SK-MEL-5 (cell line): ENCODE measurements around the gene CFDP1. TPM values are rescaled to one million over a fixed set of nuclear protein-coding genes. Genes with fewer than 3 reads are reported as not detected.
"Not testable (repeated sequence)": the region's sequence is repeated elsewhere in the genome, so short reads cannot be mapped to it uniquely, and the experiment has no call there.

Source experiments
- DNase-seq: peaks from one replicate; pipeline ENCODE4 v3.0.0-alpha.2; 2016; ENCODE audit warnings: low read depth, low spot score
- in situ Hi-C: cut with HindIII; loops from 2 replicates; pipeline ENCODE4 v1.10.0; 2016; ENCODE audit warnings: low sequenced_read_pairs, high pct_unique_total_duplicates, low pct_unique_long_range_greater_than_20kb
- total RNA-seq: library from RNA; depleted of rRNA; stranded (reverse); fragments of >200 nt; shearing (Covaris generic); gene quantifications from 2 replicates; pipeline ENCODE4 v1.2.3, GENCODE V29; 2014

The CFDP1 gene
- total RNA-seq, 1 experiment from 2014 or later: 24.8 TPM

- no peak for DNase-seq
- in situ Hi-C loops: no loop called here
Observed at GRCh38 chr16:75294773-75295459, 138.4 kb downstream of the CFDP1 start.

- DNase-seq: no peak
- in situ Hi-C loops: no loop called here
Observed at GRCh38 chr16:75293772-75294171, 139.5 kb downstream of the CFDP1 start.

GRCh38 chr16:75293173-75293572, 140.1 kb downstream of the CFDP1 start:
- no peak for DNase-seq
- in situ Hi-C loops: no loop called here

DNA sequence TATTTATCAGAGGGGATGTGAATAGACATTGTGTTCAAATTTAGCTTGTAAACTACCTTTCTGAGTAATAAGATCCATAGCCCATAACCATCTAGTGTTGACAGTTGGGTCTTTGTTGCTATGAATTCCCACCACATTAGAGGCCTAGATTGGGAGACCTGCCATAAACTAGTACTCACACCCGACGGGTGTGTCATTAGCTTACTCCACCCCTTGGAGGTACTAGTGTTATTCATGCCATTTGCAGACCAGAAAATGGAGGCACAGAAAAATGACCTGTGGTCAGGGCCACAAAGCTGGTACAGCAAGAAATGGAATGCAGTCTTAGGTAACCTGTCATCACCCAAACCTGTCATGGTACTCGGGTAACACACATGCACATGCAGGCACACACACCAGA, 140.6 kb downstream of the CFDP1 start:
- DNase-seq: no peak
- in situ Hi-C loops: no loop called here

GRCh38 chr16:75289189-75289588, 144.1 kb downstream of the CFDP1 start:
- no peak for DNase-seq
- in situ Hi-C loops: no loop called here

- in situ Hi-C loops: no loop called here
- DNase-seq: no peak
Observed at GRCh38 chr16:75288596-75289120, 144.6 kb downstream of the CFDP1 start.

GRCh38 chr16:75288181-75288580, 145.1 kb downstream of the CFDP1 start:
- no peak for DNase-seq
- in situ Hi-C loops: no loop called here

DNA sequence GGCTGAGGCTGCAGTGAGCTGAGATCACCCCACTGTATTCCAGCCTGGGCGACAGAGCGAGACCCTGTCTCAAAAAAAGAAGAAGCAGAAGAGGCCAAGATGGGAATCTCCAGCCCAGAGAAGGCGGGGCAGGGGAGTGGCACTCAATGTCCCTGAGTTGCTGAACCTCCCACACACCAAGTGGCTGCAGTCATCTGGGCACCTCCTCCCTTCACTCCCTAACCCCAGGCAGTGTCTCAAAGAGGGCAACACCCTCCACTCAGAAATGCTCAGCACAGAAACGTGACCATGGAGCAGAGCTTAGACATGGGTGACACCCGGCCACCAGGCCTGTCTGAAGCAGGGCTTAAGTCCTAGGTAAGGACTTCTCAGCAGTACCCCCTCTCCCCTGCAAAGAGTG, 145.6 kb downstream of the CFDP1 start:
- in situ Hi-C loops: no loop called here
- no peak for DNase-seq

GRCh38 chr16:75286389-75286788, 146.9 kb downstream of the CFDP1 start:
- DNase-seq: no peak
- in situ Hi-C loops: no loop called here

DNA sequence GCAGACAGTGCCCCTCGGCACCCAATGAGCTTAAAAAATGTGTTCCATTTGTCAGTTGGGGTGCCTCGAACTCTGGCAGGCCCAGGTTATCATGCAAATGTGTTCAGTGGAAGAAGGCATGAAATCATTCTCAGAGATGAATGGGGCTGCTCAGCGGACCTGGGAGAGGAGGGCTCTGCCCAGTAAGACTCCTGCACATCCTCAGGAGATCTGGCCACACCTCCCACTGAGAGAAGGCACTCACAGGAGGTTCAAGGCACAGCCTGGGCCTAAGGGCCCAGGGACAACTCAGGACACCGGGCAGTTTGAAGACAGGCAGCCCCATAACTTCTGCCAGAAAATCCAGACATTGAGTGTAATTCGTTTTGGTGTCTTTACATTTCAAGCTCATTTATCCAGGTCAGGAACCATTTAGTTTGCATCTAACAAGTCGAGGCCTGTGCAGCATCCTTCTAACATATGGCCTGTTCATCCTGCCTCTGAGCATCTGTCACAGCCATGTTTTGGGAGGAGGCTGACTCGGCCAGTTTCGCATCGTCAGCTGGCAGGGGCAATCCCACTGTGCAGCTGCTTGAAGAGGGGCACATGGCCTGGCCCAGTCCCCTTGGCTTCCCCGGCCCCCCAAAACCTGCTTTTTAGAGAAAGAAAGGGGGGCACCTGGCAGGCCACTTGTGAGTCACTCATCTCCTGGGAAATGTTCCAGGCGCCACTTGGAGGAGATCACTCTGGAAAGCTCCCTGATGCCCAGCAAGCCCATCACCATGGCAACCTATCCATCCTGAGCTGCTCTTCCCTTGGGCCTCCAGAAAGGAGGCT, 150.6 kb downstream of the CFDP1 start:
- in situ Hi-C loops: no loop called here
- DNase-seq: no peak

DNA sequence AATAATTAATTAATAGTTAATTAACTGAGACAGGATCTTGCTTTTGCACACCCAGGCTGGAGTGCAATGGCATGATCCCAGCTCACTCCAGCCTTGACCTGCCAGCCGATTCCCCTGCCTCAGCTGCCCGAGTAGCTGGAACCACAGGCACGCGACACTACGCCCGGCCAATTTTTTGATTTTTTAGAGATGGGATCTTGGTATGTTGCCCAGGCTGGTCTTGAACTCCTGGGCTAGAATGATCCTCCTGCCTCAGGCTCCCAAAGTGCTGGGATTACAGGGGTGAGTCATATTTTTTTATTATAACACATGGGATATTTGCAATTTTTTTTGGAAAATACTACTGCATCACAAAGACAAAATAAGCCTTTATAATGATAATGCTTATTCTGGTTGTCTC, 151.5 kb downstream of the CFDP1 start:
- in situ Hi-C loops: no loop called here
- no peak for DNase-seq

DNA sequence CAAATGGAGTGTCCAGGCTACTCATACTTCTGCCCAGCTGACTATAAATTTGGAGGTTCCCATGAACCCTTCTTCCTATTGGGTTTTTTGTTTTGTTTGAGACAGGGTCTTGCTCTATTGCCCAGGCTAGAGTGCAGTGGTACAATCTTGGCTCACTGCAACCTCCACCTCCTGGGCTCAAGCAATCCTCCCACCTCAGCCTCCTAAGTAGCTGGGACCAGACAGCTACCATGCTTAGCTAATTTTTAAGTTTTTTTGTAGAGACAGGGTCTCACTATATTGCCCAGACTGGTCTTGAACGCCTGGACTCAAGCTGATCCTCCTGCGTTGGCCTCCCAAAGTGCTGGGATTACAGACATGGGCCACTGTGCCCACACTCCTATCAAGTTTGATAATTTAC, 152.3 kb downstream of the CFDP1 start:
- DNase-seq, in situ Hi-C loops: not testable (repeated sequence)

GRCh38 chr16:75280331-75280804, 152.9 kb downstream of the CFDP1 start:
- DNase-seq: no peak
- in situ Hi-C loops: no loop called here

DNA sequence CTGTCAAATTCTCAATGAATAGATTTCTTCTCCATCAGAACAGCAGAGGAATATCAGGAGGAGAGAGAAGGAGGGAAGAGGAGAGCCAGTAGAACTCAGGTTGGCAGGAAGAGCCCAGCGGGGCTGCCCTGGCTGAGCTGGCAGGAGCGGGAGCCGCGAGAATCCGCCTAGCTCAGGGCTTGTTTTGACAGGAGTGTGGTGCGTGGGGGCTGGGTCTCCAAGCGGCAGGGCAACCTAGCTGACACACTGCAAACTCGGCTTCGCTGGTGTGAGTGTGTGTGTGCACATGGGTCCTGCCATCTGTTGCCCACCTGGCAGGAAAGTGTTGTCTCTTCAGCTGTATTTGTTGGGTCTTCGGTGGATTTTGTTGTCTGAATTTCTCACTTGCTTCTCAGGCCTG, 154.0 kb downstream of the CFDP1 start:
- DNase-seq: no peak
- in situ Hi-C loops: no loop called here

DNA sequence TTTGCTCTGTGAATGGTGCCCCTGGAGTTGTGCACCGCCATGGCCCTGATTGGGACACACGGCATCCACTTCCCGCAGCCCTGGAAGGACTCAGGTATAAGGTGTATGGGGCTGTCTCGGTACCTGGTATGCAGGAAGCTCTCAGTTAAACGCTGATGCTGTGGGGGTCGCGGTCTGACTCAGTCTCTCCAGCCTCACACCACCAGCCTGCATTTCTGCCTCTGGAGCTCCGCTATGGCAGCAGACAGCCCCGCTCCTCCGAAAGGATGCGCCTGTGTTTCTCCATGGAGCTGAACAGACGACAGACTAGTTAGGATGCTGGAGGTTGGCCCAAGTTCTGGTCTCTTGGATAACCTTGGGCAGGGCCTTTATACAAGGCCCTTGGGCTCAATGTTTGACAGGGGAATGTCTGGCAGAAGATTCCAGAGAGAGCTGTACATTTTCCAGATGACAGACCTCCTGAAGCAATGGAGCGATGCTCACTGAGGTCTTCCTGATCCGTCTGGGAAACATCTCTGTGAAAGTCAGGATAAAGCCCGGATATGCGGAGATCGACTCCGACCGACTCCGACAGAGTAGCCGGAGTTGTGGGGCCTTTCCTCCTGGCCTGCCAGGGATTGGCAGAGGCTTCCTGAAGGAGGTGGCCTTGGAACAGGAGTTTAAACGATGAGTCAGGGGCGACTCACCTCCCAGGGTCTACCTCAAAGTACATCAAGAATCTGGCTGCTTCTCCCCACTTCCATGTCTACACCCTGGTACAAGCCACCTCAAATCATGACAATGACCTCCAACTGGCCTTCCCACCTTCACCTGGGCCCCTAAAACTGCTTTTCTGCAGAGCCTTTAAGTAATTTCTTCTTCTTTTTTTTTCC, 160.0 kb downstream of the CFDP1 start:
- no peak for DNase-seq

DNA sequence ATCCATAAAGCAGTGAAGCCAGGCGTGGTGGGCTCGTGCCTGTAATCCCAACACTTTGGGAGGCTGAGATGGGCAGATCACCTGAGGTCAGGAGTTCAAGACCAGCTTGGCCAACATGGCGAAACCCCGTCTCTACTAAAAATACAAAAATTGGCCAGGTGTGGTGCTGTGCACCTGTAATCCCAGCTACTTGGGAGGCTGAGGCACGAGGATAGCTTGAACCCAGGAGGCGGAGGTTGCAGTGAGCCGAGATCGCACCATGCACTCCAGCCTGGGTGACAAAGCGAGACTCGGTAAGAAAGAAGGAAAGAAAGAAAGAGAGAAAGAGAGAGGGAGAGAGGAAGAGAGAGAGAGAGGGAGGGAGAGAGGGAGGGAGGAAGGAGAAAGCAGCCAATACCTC, 160.7 kb downstream of the CFDP1 start:
- DNase-seq, in situ Hi-C loops: not testable (repeated sequence)

More for the DNA sequence above, 160.0 kb downstream of the CFDP1 start:
- in situ Hi-C loops: no loop called here

DNA sequence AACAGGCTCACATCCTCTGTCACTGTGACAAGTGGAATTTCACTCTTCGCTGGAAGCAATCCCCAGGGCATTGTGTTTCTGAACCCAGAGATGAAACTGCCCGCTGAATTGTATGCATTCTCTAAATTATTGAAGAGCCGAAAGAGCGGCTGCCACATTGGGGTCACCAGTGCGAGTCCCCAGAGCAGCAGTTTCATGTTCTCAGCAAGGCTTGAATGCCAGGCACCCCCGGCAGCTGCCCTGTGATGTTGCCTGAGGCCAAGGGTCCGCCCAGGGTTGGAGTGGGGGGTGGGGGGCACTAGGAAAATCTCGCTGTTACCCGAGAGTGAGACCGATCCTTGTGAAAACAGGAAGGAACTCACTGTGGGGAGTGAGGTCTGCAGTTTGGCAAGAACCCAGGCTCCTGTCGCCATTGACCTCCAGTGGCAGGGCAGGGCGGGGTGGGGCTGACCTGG, 161.2 kb downstream of the CFDP1 start:
- in situ Hi-C loops: no loop called here
- DNase-seq: no peak
